SK-N-SH (cell line): ENCODE results near the gene EPB41L1. TPM values are rescaled to one million over a fixed set of nuclear protein-coding genes. Genes with fewer than 3 reads are reported as not detected.

Experiments used
- CTCF ChIA-PET: fragments of 300-600, 350-600 bp; formaldehyde crosslinking; extraction: SDS; loops from one replicate; lab custom pipeline; 2021; lab: Yijun Ruan, JAX
- POLR2A ChIA-PET: fragments of 350-600 bp; sonication (Branson Sonifier 250); formaldehyde crosslinking; extraction: SDS; loops from one replicate; lab custom pipeline; 2020; ENCODE audit warnings: antibody characterized with exemption, inconsistent platforms; lab: Yijun Ruan, JAX
- DNase-seq: peaks from one replicate; pipeline ENCODE4 v3.0.0; 2012
- H2AFZ ChIP-seq: fragments of 200-600 bp; sonication (generic); 2 replicates; pipeline ENCODE4 v1.8.1; 2016; ENCODE audit warnings: antibody characterized with exemption, mild to moderate bottlenecking, low read depth
- H3F3A ChIP-seq: fragments of 200-600 bp; sonication (generic); replicated peaks from 2 replicates; pipeline ENCODE3; 2016; ENCODE audit warnings: antibody characterized with exemption, mild to moderate bottlenecking; ENCODE audit not compliant: insufficient read depth
- H3K27ac ChIP-seq, 2 experiments: fragments of 200-500 bp in 1 of 2; fragments of 200-600 bp in 1 of 2; sonication (Bioruptor generic) in 1 of 2; sonication (generic), shearing (Covaris generic) in 1 of 2; 2 replicates each; pipeline versions ENCODE4 v1.5.1 to v1.6.1; 2014 to 2016; ENCODE audit warnings: low read depth in 2 of 2, inconsistent platforms in 1 of 2, low read length in 1 of 2, mild to moderate bottlenecking in 1 of 2, mixed read lengths in 1 of 2
- H3K27me3 ChIP-seq: fragments of 200-600 bp; sonication (generic), shearing (Covaris generic); 2 replicates; pipeline ENCODE4 v1.6.1; 2016; ENCODE audit warnings: mixed run types; ENCODE audit not compliant: insufficient read depth
- H3K36me3 ChIP-seq, 2 experiments: fragments of 200-500 bp in 1 of 2; fragments of 200-600 bp in 1 of 2; sonication (Bioruptor generic) in 1 of 2; sonication (generic) in 1 of 2; replicated peaks in 1 of 2; 2 replicates each; pipeline versions ENCODE3 to v1.5.1; 2014 to 2016; ENCODE audit warnings: low read length in 1 of 2, mild to moderate bottlenecking in 1 of 2; ENCODE audit not compliant: insufficient read depth in 2 of 2, control insufficient read depth in 1 of 2
- H3K4me1 ChIP-seq, 2 experiments: fragments of 200-500 bp in 1 of 2; fragments of 200-600 bp in 1 of 2; sonication (Bioruptor generic) in 1 of 2; sonication (generic), shearing (Covaris generic) in 1 of 2; 2 replicates each; pipeline versions ENCODE4 v1.5.1 to v1.6.1; 2014 to 2016; ENCODE audit warnings: low read depth in 1 of 2, low read length in 1 of 2, mixed run types in 1 of 2; ENCODE audit not compliant: insufficient read depth in 2 of 2, control insufficient read depth in 1 of 2
- H3K4me2 ChIP-seq: fragments of 200-600 bp; sonication (generic), shearing (Covaris generic); 2 replicates; pipeline ENCODE4 v1.6.1; 2017; ENCODE audit warnings: mixed run types
- H3K4me3 ChIP-seq, 2 experiments: fragments of 200-500 bp in 1 of 2; fragments of 200-600 bp in 1 of 2; sonication (Bioruptor generic) in 1 of 2; sonication (generic), shearing (Covaris generic) in 1 of 2; 2 replicates each; pipeline versions ENCODE4 v1.5.1 to v1.8.1; 2014 to 2016; ENCODE audit warnings: low read depth in 2 of 2, inconsistent platforms in 1 of 2, low read length in 1 of 2, mild to moderate bottlenecking in 1 of 2, mixed read lengths in 1 of 2, moderate library complexity in 1 of 2
- H3K79me2 ChIP-seq: fragments of 200-600 bp; sonication (generic); 2 replicates; pipeline ENCODE4 v1.8.1; 2017; ENCODE audit warnings: mild to moderate bottlenecking; ENCODE audit not compliant: insufficient read depth
- H3K9ac ChIP-seq: fragments of 200-600 bp; sonication (generic); 2 replicates; pipeline ENCODE4 v1.6.1; 2017; ENCODE audit warnings: mixed run types
- H3K9me2 ChIP-seq: fragments of 200-600 bp; sonication (generic); 2 replicates; pipeline ENCODE4 v1.6.1; 2017; ENCODE audit warnings: mixed run types
- H3K9me3 ChIP-seq: fragments of 200-600 bp; sonication (generic); 2 replicates; pipeline ENCODE4 v1.6.1; 2017; ENCODE audit warnings: mixed run types, mild to moderate bottlenecking, moderate library complexity
- H4K20me1 ChIP-seq: fragments of 200-600 bp; sonication (generic); 2 replicates; pipeline ENCODE4 v1.6.1; 2017; ENCODE audit warnings: mild to moderate bottlenecking, mixed run types; ENCODE audit not compliant: insufficient read depth
- CHD2 ChIP-seq: fragments of 150-350 bp; IDR thresholded peaks from 2 replicates; pipeline ENCODE4 v1.6.1; 2018; ENCODE audit warnings: low read length; ENCODE audit not compliant: partially characterized antibody
- EP300 ChIP-seq, 2 experiments: IDR thresholded peaks; 2 replicates each; pipeline versions ENCODE4 v1.4.0 to v1.6.1; 2012; ENCODE audit warnings: borderline replicate concordance in 1 of 2, low read depth in 1 of 2, low read length in 1 of 2
- EZH2phosphoT487 ChIP-seq: fragments of 200-600 bp; sonication (generic); IDR thresholded peaks from 2 replicates; pipeline ENCODE4 v1.6.1; 2017; ENCODE audit warnings: low read depth, mixed run types, mild to moderate bottlenecking, antibody characterized with exemption, moderate library complexity, borderline replicate concordance
- FOSL2 ChIP-seq: IDR thresholded peaks from 2 replicates; pipeline ENCODE4 v1.4.0; 2012; ENCODE audit warnings: low read depth, mild to moderate bottlenecking, moderate library complexity, borderline replicate concordance
- FOXJ3 ChIP-seq: sonication (generic); formaldehyde crosslinking; IDR thresholded peaks from 2 replicates; pipeline ENCODE4 v1.5.1; 2020; ENCODE audit warnings: mild to moderate bottlenecking, missing genetic modification reagents
- FOXM1 ChIP-seq: IDR thresholded peaks from 2 replicates; pipeline ENCODE4 v1.4.0; 2012; ENCODE audit warnings: low read depth, mild to moderate bottlenecking
- GABPA ChIP-seq: IDR thresholded peaks from 2 replicates; pipeline ENCODE4 v1.4.0; 2012; ENCODE audit warnings: low read depth, mild to moderate bottlenecking
- JUND ChIP-seq: IDR thresholded peaks from 2 replicates; pipeline ENCODE4 v1.4.0; 2012
- MEF2A ChIP-seq: IDR thresholded peaks from 2 replicates; pipeline ENCODE4 v1.4.0; 2012; ENCODE audit warnings: low read depth, borderline replicate concordance
- NFIC ChIP-seq: IDR thresholded peaks from 2 replicates; pipeline ENCODE4 v1.4.0; 2012; ENCODE audit warnings: borderline replicate concordance
- PBX3 ChIP-seq: IDR thresholded peaks from 2 replicates; pipeline ENCODE4; 2012
- RAD21 ChIP-seq: IDR thresholded peaks from 2 replicates; pipeline ENCODE4 v1.6.1; 2012; ENCODE audit warnings: mild to moderate bottlenecking, low read length
- RCOR1 ChIP-seq: fragments of 150-350 bp; IDR thresholded peaks from 2 replicates; pipeline ENCODE4 v1.6.1; 2017; ENCODE audit warnings: antibody characterized with exemption, low read length
- RFX5 ChIP-seq: IDR thresholded peaks from 2 replicates; pipeline ENCODE4 v1.6.1; 2012; ENCODE audit warnings: mild to moderate bottlenecking, improper control_type of control experiment, low read length
- SIN3A ChIP-seq: IDR thresholded peaks from 2 replicates; pipeline ENCODE4 v1.6.1; 2012; ENCODE audit warnings: low read depth, mild to moderate bottlenecking, low read length, moderate library complexity, borderline replicate concordance
- SMC3 ChIP-seq: IDR thresholded peaks from 2 replicates; pipeline ENCODE4 v1.6.1; 2012; ENCODE audit warnings: low read depth, low read length, improper control_type of control experiment
- TAF1 ChIP-seq: IDR thresholded peaks from 2 replicates; pipeline ENCODE4 v1.6.1; 2012; ENCODE audit warnings: low read depth, mild to moderate bottlenecking, low read length, moderate library complexity, borderline replicate concordance
- TEAD4 ChIP-seq: IDR thresholded peaks from 2 replicates; pipeline ENCODE4 v1.4.0; 2012; ENCODE audit warnings: mild to moderate bottlenecking, borderline replicate concordance; ENCODE audit not compliant: insufficient read depth
- USF1 ChIP-seq: IDR thresholded peaks from 2 replicates; pipeline ENCODE4 v1.4.0; 2012; ENCODE audit warnings: low read depth, borderline replicate concordance
- YY1 ChIP-seq: IDR thresholded peaks from 2 replicates; pipeline ENCODE4 v1.4.0; 2012; ENCODE audit warnings: low read depth, mild to moderate bottlenecking
- ZBTB33 ChIP-seq: IDR thresholded peaks from 2 replicates; pipeline ENCODE4 v1.4.0; 2012; ENCODE audit warnings: low read depth, borderline replicate concordance
- WGBS: methylation state at CpG from one replicate; pipeline ENCODE4 v1.1.6; 2017; ENCODE audit warnings: low lambda C conversion rate; 5-methylcytosine and 5-hydroxymethylcytosine counted together
- polyA plus RNA-seq, 3 experiments: library from polyadenylated mRNA; depleted of rRNA; stranded (reverse); fragments of >200 nt; gene quantifications; 2 replicates each; pipeline ENCODE4 v1.2.3, GENCODE V29; 2012

Gene EPB41L1
- polyA plus RNA-seq, 1 of the 3 experiments (the other 2 are of a cell fraction), result 26.1 TPM

GRCh38 chr20:36255445-36255844 is 100.9 kb downstream of the EPB41L1 start:
- Histone ChIP-seq H3K9me3 (no peaks in the 10 kb centered on the region), H3K36me3 (peaks cover 6 to 44% of the 10 kb centered on the region in 2 experiments), H3K9ac (no peak overlapping the region), H3K9me2 (no peaks in the 10 kb centered on the region), H4K20me1 (no peaks in the 10 kb centered on the region), H3K79me2 (peaks cover 7% of the 10 kb centered on the region), H3K27me3 (no peaks in the 10 kb centered on the region), H3K4me1 (no peaks in the 10 kb centered on the region), H3K27ac (no peak overlapping the region), H2AFZ (no peak overlapping the region), H3K4me2 (no peak overlapping the region), H3F3A (no peaks in the 10 kb centered on the region), H3K4me3 (no peak overlapping the region)
- no peak for DNase-seq
- ChIA-PET CTCF (interaction anchor here (1.2 to 1.7 kb wide), 3 partner anchors 13 to 183 kb away, joined by 3 to 5 read pairs (median 4); no protein-coding TSS in a partner anchor), POLR2A (no interaction called here)
- 92% methylated on average over 11 of the region's 12 CpGs for WGBS
- no peak for TF ChIP-seq SMC3

GRCh38 chr20:36259177-36260061 is 104.9 kb downstream of the EPB41L1 start:
- Histone ChIP-seq H3K27me3 (no peaks in the 10 kb centered on the region), H3K79me2 (no peaks in the 10 kb centered on the region), H3K9ac (no peak overlapping the region), H3K9me2 (no peaks in the 10 kb centered on the region), H3K36me3 (peaks cover 3 to 25% of the 10 kb centered on the region in 2 experiments), H2AFZ (no peak overlapping the region), H3K9me3 (no peaks in the 10 kb centered on the region), H3F3A (no peaks in the 10 kb centered on the region), H3K27ac (no peak overlapping the region), H4K20me1 (no peaks in the 10 kb centered on the region), H3K4me2 (no peak overlapping the region), H3K4me1 (no peaks in the 10 kb centered on the region), H3K4me3 (no peak overlapping the region)
- TF ChIP-seq NFIC (no peak), GABPA (no peak), RAD21 (no peak), FOSL2 (no peak), SIN3A (no peak), TEAD4 (no peak), EP300 (IDR thresholded peaks at IDR 0.05; ENCODE audit: borderline replicate concordance in 1 of 2, low read depth in 1 of 2, low read length in 1 of 2) (no peak), CHD2 (no peak), FOXJ3 (CRISPR knock-in tag) (no peak), RFX5 (no peak), ZBTB33 (no peak), RCOR1 (no peak), JUND (no peak), YY1 (no peak), EZH2phosphoT487 (no peak), TAF1 (no peak), USF1 (no peak), FOXM1 (no peak), PBX3 (no peak), MEF2A (no peak)
- CTCF ChIA-PET, result interaction anchor here (1.0 to 2.6 kb wide), 5 partner anchors 9 to 180 kb away, joined by 3 to 10 read pairs (median 3); no protein-coding TSS in a partner anchor
- DNase-seq, result no peak
- POLR2A ChIA-PET, result no interaction called here
- WGBS, result 89% methylated on average over 16 of the region's 16 CpGs
